Left lung (tissue), 10 donors: ENCODE results near the gene CNEP1R1. TPM values are rescaled to one million over a fixed set of nuclear protein-coding genes. Genes with fewer than 3 reads are reported as not detected.

Source experiments
- ATAC-seq: fragments of 200-7000 bp; cut with Tn5 transposase; one replicate; pipeline ENCODE4 v1.9.1; 2020; ENCODE audit warnings: moderate library complexity
- DNase-seq, 4 donors: peaks; one replicate each; pipeline ENCODE4 v3.0.0-alpha.2; 2013 to 2020
- H3K27ac ChIP-seq, 2 donors: fragments of 200-600 bp; sonication (generic) in 1 of 2; one replicate each; pipeline versions ENCODE4 v1.5.0 to v1.8.0; 2020 to 2021
- H3K27me3 ChIP-seq, 2 donors: fragments of 200-600 bp; sonication (generic) in 1 of 2; one replicate each; pipeline versions ENCODE4 v1.5.0 to v1.8.0; 2020 to 2021
- H3K36me3 ChIP-seq, 2 donors: fragments of 200-600 bp; sonication (generic) in 1 of 2; one replicate each; pipeline versions ENCODE4 v1.5.0 to v1.8.0; 2020 to 2021
- H3K4me1 ChIP-seq, 2 donors: fragments of 200-600 bp; one replicate each; pipeline ENCODE4 v1.8.0; 2021
- H3K4me3 ChIP-seq, 2 donors: fragments of 200-600 bp; sonication (generic) in 1 of 2; one replicate each; pipeline versions ENCODE4 v1.5.0 to v1.8.0; 2020 to 2021; ENCODE audit warnings: mild to moderate bottlenecking in 1 of 2
- H3K9me3 ChIP-seq, 2 donors: fragments of 200-600 bp; sonication (generic) in 1 of 2; one replicate each; pipeline versions ENCODE4 v1.5.0 to v1.8.0; 2020 to 2021
- CTCF ChIP-seq, 2 donors: fragments of 200-600 bp; sonication (generic) in 1 of 2; IDR thresholded peaks; one replicate each; pipeline versions ENCODE4 v1.5.0 to v1.8.0; 2021; ENCODE audit warnings: antibody characterized with exemption in 2 of 2
- intact Hi-C, 2 donors: fragments of 100-400 bp; cut with DNase I; formaldehyde crosslinking; loops; one replicate each; pipeline versions ENCODE4 v1.11.2 to v1.14.2; 2022
- polyA plus RNA-seq, 6 donors: library from polyadenylated mRNA; unstranded; fragments of 120-200 nt; gene quantifications; one replicate each; pipeline ENCODE4 v1.2.1, GENCODE V29; 2013; ENCODE audit not compliant: insufficient read length in 6 of 6
- total RNA-seq, 2 donors: library from RNA; stranded (reverse); fragmentation: NEBNext Ultra II Directional; extraction: Animal tissue kit (Norgen Biotek cat#: 25700); gene quantifications; one replicate each; pipeline ENCODE4 v1.2.1, GENCODE V29; 2021
- donor health status: DM: no; HTN: yes; CAD: no.
- donor health status: DM: no; HTN: no; CAD: no.

Gene CNEP1R1
- total and polyA plus RNA-seq, 8 donors = 22.2 to 44.3 (median 35.3) TPM

DNA sequence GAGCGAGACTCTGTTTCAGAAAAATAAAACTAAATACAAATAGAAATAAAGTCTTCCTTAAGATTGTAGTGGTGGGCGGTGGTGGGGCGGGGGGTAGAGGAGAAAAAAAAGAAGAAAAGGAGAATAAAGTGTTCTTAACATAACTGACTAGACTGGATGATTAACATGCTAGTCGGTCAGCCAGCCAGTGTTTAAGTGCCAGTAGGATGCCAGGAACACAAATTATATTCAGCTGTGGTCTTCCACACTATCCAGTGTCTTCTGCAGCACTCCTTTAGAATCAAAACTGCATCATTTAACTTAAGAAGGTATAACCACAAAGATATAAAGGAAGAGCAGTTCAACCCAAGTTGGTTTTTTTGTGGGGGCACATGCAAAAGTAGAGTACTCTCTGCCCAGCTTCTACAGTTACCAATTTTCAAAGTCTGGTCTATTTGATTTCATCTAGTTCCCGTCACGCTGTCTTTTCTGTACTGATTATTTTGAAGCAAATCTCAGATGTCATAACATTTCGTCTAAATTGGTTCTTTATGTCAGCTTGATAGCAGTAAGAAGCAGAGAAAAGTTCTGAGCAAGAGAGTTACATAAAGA is 56.5 kb downstream of the CNEP1R1 start:
- ATAC-seq (no peak), DNase-seq (no peak)
- intact Hi-C loops = no loop called here
- Histone ChIP-seq H3K4me1 (no peaks in the 10 kb centered on the region), H3K4me3 (no peak overlapping the region), H3K9me3 (no peaks in the 10 kb centered on the region), H3K27me3 (no peaks in the 10 kb centered on the region), H3K36me3 (peaks cover 4 to 91% of the 10 kb centered on the region in 2 donors), H3K27ac (no peak overlapping the region)
- no peak for TF ChIP-seq CTCF (IDR thresholded peaks at IDR 0.05)

DNA sequence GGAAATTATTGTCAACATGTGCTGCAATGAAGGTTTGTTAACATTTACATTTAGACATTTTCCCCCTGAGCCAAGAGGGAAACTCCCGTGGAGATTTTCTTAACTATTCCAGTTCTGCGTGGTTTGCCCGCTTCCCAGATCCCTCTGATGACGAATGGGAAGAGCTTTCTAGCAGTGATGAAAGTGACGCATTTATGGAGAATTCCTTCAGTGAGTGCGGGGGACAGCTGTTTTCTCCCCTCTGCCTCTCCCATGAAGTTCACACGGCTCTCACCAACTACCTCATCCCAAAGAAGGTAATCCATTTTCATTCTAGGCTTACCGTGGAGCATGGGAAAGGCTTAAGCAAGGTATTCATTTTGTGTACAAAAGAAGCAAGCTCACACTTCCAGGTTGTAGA is 59.0 kb downstream of the CNEP1R1 start:
- Histone ChIP-seq H3K27ac (no peak overlapping the region), H3K27me3 (no peaks in the 10 kb centered on the region), H3K4me3 (no peak overlapping the region), H3K4me1 (no peaks in the 10 kb centered on the region), H3K36me3 (peaks cover 4 to 91% of the 10 kb centered on the region in 2 donors), H3K9me3 (no peaks in the 10 kb centered on the region)
- DNase-seq (no peak), ATAC-seq (no peak)
- intact Hi-C loops = no loop called here
- no peak for TF ChIP-seq CTCF (IDR thresholded peaks at IDR 0.05)

GRCh38 chr16:50086176-50086575 is 61.2 kb downstream of the CNEP1R1 start:
- DNase-seq (no peak), ATAC-seq (no peak)
- Histone ChIP-seq H3K27me3 (no peaks in the 10 kb centered on the region), H3K4me1 (no peaks in the 10 kb centered on the region), H3K9me3 (no peaks in the 10 kb centered on the region), H3K36me3 (peaks cover 4 to 83% of the 10 kb centered on the region in 2 donors), H3K27ac (no peak overlapping the region), H3K4me3 (no peak overlapping the region)
- intact Hi-C loops = no loop called here
- no peak for TF ChIP-seq CTCF (IDR thresholded peaks at IDR 0.05)

Other genes with a start within 250 kb of the CNEP1R1 start
- 1 to 10 TPM; 7.8 to 8.2 TPM for gene ZNF423, start 169.1 kb upstream of the CNEP1R1 start, total RNA-seq
- gene ZNF423, start 169.1 kb upstream of the CNEP1R1 start, polyA plus RNA-seq = 10 to 100 TPM; 24.0 to 30.5 (median 28.0) TPM
- gene HEATR3, start 40.7 kb downstream of the CNEP1R1 start, total RNA-seq = 10 to 100 TPM; 19.0 to 27.1 TPM
- 10 to 100 TPM; 17.5 to 23.0 (median 18.0) TPM for gene HEATR3, start 40.7 kb downstream of the CNEP1R1 start, polyA plus RNA-seq
- 10 to 100 TPM; 14.8 to 14.9 TPM for gene TENT4B, start 128.1 kb downstream of the CNEP1R1 start, total RNA-seq
- gene TENT4B, start 128.1 kb downstream of the CNEP1R1 start, polyA plus RNA-seq = 10 to 100 TPM; 15.4 to 19.0 (median 16.5) TPM
- gene ADCY7, start 241.3 kb downstream of the CNEP1R1 start, total RNA-seq = 100 to 1,000 TPM in 1 of 2 donors, 10 to 100 TPM in 1; 77.6 to 116 TPM
- 10 to 100 TPM; 23.5 to 37.4 (median 26.5) TPM for gene ADCY7, start 241.3 kb downstream of the CNEP1R1 start, polyA plus RNA-seq